Lung (tissue), 12 donors: ENCODE data around the gene NUBPL. TPM values are rescaled to one million over a fixed set of nuclear protein-coding genes. Genes with fewer than 3 reads are reported as not detected.

ENCODE experiments used
- ATAC-seq: fragments of 200-7000 bp; cut with Tn5 transposase; one replicate; pipeline ENCODE4 v1.9.1; 2020; ENCODE audit warnings: moderate number of reproducible peaks; ENCODE audit not compliant: insufficient read depth, low FRiP score
- DNase-seq, 3 donors: peaks; one replicate each; pipeline ENCODE4 v3.0.0-alpha.2; 2013 to 2017
- H3K27ac ChIP-seq, 2 donors: one replicate each; pipeline ENCODE4 v1.5.1; 2013; ENCODE audit warnings: mild to moderate bottlenecking in 2 of 2, moderate library complexity in 2 of 2, control low read depth in 1 of 2, inconsistent platforms in 1 of 2, low read depth in 1 of 2, low read length in 1 of 2
- H3K27me3 ChIP-seq, 3 donors: one replicate each; pipeline ENCODE4 v1.5.1; 2013; ENCODE audit warnings: low read length in 2 of 3; ENCODE audit not compliant: control insufficient read depth in 3 of 3, insufficient read depth in 3 of 3
- H3K36me3 ChIP-seq, 4 donors: one replicate each; pipeline ENCODE4 v1.5.1; 2013; ENCODE audit warnings: low read length in 4 of 4, mild to moderate bottlenecking in 1 of 4, moderate library complexity in 1 of 4; ENCODE audit not compliant: control insufficient read depth in 4 of 4, insufficient read depth in 4 of 4
- H3K4me1 ChIP-seq, 5 donors: one replicate each; pipeline ENCODE4 v1.5.1; 2013; ENCODE audit warnings: low read length in 5 of 5, mild to moderate bottlenecking in 2 of 5, moderate library complexity in 1 of 5; ENCODE audit not compliant: control insufficient read depth in 5 of 5, insufficient read depth in 5 of 5
- H3K4me3 ChIP-seq: one replicate; pipeline ENCODE4 v1.5.1; 2013; ENCODE audit warnings: mild to moderate bottlenecking, control low read depth, moderate library complexity
- H3K9ac ChIP-seq, 2 donors: one replicate each; pipeline ENCODE4 v1.5.1; 2013; ENCODE audit warnings: low read length in 2 of 2, control low read depth in 1 of 2; ENCODE audit not compliant: insufficient read depth in 1 of 2
- H3K9me3 ChIP-seq, 4 donors: one replicate each; pipeline ENCODE4 v1.5.1; 2013; ENCODE audit warnings: low read length in 3 of 4, mild to moderate bottlenecking in 1 of 4, moderate library complexity in 1 of 4; ENCODE audit not compliant: control insufficient read depth in 4 of 4, insufficient read depth in 3 of 4
- WGBS, 2 donors: extraction: QIAGEN DNeasy Blood & Tissue Kit; methylation state at CpG; one replicate each; pipeline ENCODE4 v1.1.7; 2013; 5-methylcytosine and 5-hydroxymethylcytosine counted together
- polyA plus RNA-seq, 2 donors: library from polyadenylated mRNA; stranded (reverse); fragments of 200-250 nt; gene quantifications; one replicate each; pipeline ENCODE4 v1.2.1, GENCODE V29; 2013
- total RNA-seq, 2 donors: library from RNA; depleted of rRNA in 1 of 2; stranded (reverse); fragments of >200 nt in 1 of 2; gene quantifications; one replicate each; pipeline ENCODE4 v1.2.1, GENCODE V29; 2014 to 2021
- TF ChIP-seq, protein P1 (sequence below): IDR thresholded peaks from 2 replicates; pipeline ENCODE4 v1.5.1; 2012; ENCODE audit warnings: mild to moderate bottlenecking; ENCODE audit errors: control extremely low read depth, extremely low read depth
- donor health status: control.
- donor health status: control.
- donor health status: Bipolar disorder and iron deficiency.
- donor health status: healthy.
- donor health status: DM: yes; HTN: yes; CAD: no.

The NUBPL gene
- total and polyA plus RNA-seq, 4 donors: 3.0 to 20.9 (median 9.5) TPM

DNA sequence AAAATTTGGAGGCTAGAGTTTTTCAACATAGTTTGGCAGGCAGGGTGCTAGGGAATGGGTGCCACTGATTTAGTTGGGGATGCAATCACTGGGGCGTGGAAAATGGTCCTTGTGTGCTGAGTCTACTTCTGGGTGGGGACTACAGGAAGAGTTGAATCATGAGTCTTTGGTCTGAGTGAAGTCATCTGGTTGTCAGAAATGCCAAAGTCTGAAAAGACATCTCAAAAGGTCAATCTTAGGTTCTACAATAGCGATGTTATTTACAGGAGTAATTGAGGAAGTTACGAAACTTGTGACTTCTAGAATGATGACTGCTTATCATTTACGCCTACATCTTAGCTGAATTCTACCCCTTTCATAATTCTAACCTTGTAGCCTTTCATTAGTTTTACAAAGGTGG is 209.1 kb downstream of the NUBPL start:
- 79 to 83% methylated on average over 4 of the region's 4 CpGs for WGBS, 2 donors
- DNase-seq (no peak), ATAC-seq (peak; percentile 47)
- no peak overlapping the region for H3K9ac ChIP-seq
- no peaks in the 10 kb centered on the region for H3K36me3 ChIP-seq
- H3K4me1 ChIP-seq: peaks cover 0 to 3% (median 0%) of the 10 kb centered on the region in 5 donors
- H3K9me3 ChIP-seq: no peaks in the 10 kb centered on the region
- H3K4me3 ChIP-seq: no peak overlapping the region
- no peaks in the 10 kb centered on the region for H3K27me3 ChIP-seq
- no peak overlapping the region for H3K27ac ChIP-seq
- TF ChIP-seq, protein P1, sequence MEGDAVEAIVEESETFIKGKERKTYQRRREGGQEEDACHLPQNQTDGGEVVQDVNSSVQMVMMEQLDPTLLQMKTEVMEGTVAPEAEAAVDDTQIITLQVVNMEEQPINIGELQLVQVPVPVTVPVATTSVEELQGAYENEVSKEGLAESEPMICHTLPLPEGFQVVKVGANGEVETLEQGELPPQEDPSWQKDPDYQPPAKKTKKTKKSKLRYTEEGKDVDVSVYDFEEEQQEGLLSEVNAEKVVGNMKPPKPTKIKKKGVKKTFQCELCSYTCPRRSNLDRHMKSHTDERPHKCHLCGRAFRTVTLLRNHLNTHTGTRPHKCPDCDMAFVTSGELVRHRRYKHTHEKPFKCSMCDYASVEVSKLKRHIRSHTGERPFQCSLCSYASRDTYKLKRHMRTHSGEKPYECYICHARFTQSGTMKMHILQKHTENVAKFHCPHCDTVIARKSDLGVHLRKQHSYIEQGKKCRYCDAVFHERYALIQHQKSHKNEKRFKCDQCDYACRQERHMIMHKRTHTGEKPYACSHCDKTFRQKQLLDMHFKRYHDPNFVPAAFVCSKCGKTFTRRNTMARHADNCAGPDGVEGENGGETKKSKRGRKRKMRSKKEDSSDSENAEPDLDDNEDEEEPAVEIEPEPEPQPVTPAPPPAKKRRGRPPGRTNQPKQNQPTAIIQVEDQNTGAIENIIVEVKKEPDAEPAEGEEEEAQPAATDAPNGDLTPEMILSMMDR: no peak

DNA sequence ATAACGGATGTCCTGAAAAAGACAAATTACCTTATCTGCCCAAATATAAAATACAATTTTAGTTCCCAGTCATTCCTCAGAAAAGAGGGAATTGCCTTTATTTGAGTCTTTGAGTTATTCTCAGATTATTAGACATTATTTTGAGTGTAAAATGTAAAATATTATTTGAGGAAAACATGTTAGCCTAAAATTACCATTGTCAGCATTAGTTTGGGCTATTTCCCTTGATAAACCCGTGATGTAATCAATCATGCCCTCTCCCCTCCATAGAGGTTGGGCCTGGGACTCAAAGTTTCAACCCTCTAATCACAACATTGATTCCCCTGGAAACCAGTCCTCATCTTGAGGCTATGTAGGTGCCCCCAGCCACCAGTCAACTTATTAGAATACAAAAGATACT is 213.4 kb downstream of the NUBPL start:
- Histone ChIP-seq H3K4me1 (peaks cover 0 to 3% (median 0%) of the 10 kb centered on the region in 5 donors), H3K27me3 (no peaks in the 10 kb centered on the region), H3K9me3 (peaks cover 0 to 3% (median under 1%) of the 10 kb centered on the region in 4 donors), H3K36me3 (no peaks in the 10 kb centered on the region), H3K4me3 (no peak overlapping the region), H3K9ac (no peak overlapping the region), H3K27ac (no peak overlapping the region)
- no peak for DNase-seq
- WGBS, 2 donors: 87 to 96% methylated on average over 2 of the region's 2 CpGs
- ATAC-seq: no peak
- TF ChIP-seq, protein P1: no peak

DNA sequence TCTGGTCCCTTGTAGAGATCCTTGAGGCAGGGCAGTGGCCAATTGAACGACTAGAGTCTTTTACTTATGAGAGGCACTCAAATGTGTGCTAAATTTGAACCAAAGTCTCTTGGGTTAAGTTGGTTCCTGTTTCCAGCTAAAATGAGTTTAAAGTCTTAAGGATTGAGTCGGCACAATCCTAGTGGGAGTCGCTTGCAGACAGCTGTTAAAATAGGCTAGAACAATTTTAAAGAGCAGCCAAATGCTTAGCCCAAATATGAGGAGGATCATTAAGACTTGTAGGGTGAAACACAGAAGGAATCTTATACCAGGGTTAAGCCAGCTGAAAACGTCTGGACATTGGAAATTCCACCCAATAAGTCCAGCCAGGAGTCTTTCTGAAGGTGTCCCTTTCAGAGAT is 216.1 kb downstream of the NUBPL start:
- no peaks in the 10 kb centered on the region for H3K4me1 ChIP-seq
- H3K9ac ChIP-seq: no peak overlapping the region
- 89 to 92% methylated on average over 4 of the region's 4 CpGs for WGBS, 2 donors
- H3K27ac ChIP-seq: no peak overlapping the region
- TF ChIP-seq, protein P1: no peak
- no peak for ATAC-seq
- H3K9me3 ChIP-seq: peaks cover 0 to 5% (median 2%) of the 10 kb centered on the region in 4 donors
- H3K4me3 ChIP-seq: no peak overlapping the region
- no peak for DNase-seq
- peaks cover 0 to 4% (median 0%) of the 10 kb centered on the region in 4 donors for H3K36me3 ChIP-seq
- H3K27me3 ChIP-seq: no peaks in the 10 kb centered on the region

DNA sequence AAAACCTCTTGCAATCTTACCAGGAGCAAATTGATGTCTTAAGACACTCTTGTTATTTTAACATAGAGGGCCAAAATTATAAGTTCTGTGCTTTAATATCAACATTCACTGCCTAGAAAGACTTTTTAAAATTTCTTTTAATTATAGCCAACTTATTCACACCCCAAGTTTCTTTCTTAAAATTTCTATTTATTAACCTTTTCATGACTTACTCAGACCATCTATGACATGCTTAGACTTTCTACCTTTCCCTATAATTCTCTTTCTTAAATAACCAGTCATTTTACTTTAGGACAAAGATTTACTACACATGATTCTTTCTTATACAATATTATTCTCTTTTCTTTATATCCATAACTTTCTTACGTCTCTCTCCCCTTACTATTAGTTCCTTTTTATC is 220.4 kb downstream of the NUBPL start:
- WGBS, 2 donors: 95 to 97% methylated on average over 1 of the region's 1 CpG
- no peak overlapping the region for H3K4me3 ChIP-seq
- H3K4me1 ChIP-seq: no peaks in the 10 kb centered on the region
- peaks cover 0 to 5% (median 2%) of the 10 kb centered on the region in 4 donors for H3K9me3 ChIP-seq
- ATAC-seq (no peak), DNase-seq (peak in 1 of 3 donors; percentile 13)
- TF ChIP-seq, protein P1: no peak
- peaks cover 0 to 4% (median 0%) of the 10 kb centered on the region in 4 donors for H3K36me3 ChIP-seq
- no peak overlapping the region for H3K27ac ChIP-seq
- no peak overlapping the region for H3K9ac ChIP-seq
- no peaks in the 10 kb centered on the region for H3K27me3 ChIP-seq
